Hematopoietic multipotent progenitor cell (in vitro differentiated cells): ENCODE data around the gene RAPGEF3. TPM values are rescaled to one million over a fixed set of nuclear protein-coding genes. Genes with fewer than 3 reads are reported as not detected.

Experiments used
- DNase-seq, 3 donors: peaks; one replicate each; pipeline ENCODE4 v3.0.0-alpha.2; 2011 to 2015; ENCODE audit warnings: low read depth in 2 of 3, low spot score in 2 of 3
- total RNA-seq: library from RNA; depleted of rRNA; stranded (reverse); fragments of >200 nt; gene quantifications from one replicate; pipeline ENCODE4 v1.2.3, GENCODE V29; 2012

RAPGEF3 gene
- total RNA-seq, 1 donor, result 15.6 TPM

DNA sequence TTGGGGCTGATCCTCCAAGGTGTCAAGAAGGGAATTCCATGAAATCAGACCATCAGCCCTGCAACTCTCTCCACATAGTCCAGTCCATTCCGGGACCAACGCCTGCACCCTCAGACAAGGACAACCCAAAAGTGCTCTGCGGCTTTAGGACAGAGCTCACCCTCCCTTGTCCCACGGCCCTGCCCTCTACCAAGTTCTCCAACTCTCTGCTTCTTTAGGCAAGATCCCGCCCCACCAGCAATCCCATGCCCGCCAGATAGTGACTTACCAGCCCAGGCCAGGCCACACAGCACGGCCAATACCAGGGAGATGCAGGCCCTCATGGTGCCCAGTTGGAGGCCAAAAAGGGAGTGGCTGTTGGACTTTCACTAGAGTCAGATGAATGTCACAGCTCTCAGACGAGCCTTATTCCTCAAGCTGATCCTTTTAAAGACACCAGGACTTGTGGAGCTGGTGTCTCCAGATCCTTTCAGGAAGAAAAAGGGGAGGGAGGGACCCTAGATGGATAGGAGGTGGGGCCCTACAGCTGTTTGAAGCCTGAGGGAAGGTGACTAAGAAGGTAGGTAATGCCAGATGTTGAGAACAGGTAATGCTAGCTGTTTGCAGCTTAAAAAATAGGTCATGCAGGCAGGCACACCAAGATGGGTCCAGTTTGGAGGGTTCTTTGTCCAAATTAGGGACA, 33.4 kb downstream of the RAPGEF3 start, which contains the start of gene ENDOU:
ENDOU (minus strand) TSS at position 400 of the 682 bp plus-strand sequence; CDS start at position 323, 77 bp downstream.
- DNase-seq, result no peak

DNA sequence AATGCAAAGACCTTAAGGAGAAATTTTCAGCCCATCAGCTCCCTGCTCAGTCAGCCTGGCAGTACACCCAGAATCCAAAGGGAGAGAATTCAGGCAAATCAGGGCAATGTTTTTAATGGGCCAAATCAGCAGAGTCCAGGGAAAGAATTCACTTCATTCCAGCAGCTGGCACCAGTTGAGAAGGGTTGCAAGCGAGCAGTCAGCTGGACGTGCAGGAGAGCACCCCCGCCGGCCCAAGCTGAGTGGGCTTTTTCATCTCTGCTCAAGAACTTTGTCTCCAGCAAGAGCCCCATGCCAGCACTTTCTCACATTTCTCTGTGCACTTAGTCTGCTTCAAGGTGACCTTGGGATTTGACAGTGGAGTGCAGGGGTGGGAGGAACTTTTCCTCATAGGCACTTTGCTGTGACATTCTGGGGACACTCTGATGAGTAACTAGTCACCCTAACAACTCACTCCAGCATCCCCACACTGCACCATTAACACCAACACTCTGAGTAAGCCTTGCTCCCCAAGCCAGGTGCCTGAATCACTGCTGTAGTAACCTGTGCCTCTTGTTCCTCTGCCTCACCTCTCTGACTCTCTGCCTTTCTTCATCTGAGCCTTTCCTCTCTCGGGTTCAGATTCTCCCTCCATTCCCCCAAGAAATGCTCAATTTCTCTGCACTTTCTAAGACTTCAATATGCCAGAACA, 35.6 kb downstream of the RAPGEF3 start:
- DNase-seq, result no peak

DNA sequence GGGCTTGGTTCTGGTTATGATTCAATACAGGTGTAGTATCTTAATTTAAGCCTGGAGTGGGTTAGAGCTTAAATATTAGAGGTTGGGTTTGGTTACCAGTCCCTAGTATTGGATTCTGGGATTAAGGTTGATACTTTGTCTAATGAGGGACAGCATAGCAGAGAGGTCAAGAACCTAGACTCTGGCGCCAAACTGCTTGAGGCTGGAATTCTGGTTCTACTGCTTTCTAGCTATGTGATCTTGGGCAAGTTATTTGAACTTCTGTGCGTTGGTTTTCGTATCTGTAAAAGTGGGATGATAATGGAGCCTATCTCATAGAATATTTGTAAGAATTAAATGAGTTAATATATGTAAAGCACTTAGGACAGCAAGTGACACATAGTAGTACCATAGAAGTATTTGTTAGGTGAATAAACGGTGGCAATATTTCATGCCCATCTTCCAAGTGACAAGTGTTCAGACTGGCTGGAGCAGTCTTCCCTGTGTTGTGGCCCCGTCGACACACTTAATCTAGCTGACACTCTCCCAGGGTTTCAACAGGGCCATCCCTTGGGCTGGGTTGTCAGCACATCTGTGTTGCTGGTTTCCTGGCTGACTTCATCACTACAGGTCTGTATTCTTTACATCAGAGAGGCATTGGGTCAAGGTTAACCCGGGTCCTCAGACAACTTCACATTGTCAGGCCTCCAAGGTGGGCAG, 36.4 kb downstream of the RAPGEF3 start:
- no peak for DNase-seq

DNA sequence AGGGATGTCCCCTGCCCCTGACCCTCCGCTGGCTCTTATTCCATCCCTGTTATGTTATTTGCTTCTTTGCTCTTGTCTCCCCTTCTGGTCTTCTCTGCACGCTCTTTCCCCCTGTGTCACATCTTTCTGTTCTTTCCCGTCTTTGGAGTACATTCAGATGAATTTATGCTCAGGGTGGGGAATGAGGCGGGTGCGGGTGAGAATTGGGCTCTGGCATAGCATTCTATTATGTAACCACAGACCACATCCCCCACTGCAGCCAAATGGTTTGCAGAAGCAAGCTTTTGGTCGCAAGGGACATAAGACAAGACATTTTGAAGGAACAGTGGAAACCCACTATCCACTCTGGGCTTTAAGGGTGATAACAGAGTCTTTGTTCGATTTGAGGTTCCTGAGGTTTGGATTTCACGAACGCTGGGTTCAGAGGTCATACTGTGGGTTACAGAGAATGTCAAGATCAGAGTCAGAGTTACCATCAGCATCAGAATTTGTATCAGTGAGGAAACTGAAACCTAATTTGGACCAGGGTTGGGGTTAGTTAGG, 37.2 kb downstream of the RAPGEF3 start:
- peak in 1 of 3 donors; percentile 76 for DNase-seq

DNA sequence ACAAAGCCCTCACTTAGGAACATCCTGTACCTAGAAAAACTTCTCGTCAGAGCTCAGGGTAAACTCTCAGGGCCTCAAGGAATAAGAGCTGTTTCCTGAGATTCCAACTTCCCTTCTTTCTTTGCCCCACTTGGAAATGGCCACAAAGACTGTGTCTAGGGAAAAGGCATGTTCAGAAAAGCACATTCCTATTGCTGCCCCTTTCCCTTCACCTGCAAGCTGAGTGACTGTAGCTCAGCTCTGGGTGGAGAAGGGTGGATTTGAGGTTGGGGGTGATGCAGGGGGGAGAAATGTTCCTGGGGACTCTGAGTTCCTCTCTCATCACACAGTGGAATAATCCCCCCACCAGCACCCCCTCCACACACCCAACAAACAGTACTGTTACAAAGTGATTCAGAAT, 40.1 kb downstream of the RAPGEF3 start:
- no peak for DNase-seq

DNA sequence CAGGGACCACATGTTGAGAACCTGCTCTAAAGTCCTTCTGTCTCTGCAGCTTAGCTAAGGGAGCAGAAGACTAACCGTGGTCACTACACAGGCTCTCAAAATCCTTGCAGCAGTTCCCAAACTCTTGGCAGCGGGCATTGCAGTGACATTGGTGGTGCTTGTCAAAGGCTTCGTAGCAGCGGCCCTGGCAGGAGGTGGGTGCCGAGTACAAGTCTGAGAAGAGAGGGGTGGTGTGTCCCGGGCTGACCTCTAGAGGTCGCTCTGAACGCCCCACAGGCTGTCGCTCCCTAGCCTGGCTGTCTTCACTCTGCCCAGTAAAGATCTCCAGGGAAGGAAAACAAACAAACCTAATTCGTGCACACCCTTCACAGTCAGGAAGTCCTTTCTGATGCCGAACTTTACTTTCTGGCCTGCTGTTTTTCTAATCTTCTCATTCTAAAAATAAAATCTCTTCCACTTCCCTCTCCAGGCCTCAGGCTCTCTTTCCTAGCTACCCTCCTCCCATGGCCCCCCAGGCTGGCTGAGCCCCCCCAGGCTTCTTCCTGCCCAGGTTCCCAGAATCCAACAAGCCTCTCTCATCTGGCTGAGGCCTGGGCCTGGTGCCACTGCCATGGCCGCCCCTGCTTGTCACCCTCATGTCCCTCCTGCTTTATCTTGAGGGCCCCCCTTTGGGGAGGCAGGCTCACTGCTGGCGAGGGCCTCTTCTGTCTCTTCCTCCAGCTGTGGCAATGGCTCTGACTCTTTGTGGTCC, 41.1 kb downstream of the RAPGEF3 start:
- peak in 2 of 3 donors; percentile 88 to 91 for DNase-seq

DNA sequence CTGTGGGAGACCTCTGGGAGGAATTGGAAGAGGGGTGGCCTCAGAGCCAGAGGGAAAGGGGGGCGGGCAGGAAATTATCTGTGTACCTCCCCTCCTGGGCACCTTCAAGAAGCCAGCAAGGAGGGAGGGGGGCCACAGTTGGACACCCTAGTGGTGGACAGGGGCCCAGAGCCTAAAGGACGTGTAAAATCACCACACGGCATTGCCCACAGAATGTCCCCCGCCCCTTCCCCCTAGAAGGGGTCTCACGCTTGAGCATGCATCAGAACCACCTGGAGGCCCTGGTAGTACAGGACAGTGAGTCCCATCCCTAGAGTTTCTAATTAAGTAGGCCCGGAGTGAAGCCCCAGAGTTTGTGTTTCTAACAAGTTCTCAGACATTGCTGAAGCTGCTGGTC, 41.6 kb downstream of the RAPGEF3 start:
- DNase-seq, result no peak

DNA sequence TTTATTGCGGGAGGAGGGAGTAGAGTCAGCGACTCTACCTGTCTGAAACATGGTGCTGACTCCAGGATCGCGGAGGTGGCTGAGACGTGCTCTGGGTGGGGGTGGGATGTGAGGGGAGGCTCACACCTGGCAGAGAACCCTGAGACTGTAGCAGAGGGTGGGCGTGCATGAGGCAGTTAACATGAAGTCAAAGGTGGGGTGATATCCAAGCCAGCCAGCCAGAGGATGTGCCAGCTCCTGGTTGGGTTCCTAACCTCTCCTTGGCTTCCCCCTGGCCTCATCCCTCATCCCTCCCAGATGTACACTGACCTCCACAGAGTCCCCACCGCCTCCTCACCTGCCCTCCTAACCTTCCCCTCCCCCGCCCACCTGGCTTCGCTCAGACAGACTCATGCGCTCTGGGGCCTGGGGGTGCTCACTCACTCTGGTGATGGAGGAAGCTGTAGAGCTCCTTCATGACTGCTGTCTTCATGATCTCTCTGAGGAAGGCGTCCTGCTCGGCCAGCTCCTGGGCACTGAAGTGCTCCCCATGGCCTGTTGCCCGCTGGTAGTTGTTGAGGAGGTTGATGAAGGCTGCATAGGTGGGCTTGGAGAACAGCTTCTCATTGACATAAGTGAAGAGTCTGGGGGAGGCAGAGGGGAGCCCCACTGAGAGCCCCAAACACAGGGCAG, 42.7 kb downstream of the RAPGEF3 start:
- DNase-seq, result no peak

DNA sequence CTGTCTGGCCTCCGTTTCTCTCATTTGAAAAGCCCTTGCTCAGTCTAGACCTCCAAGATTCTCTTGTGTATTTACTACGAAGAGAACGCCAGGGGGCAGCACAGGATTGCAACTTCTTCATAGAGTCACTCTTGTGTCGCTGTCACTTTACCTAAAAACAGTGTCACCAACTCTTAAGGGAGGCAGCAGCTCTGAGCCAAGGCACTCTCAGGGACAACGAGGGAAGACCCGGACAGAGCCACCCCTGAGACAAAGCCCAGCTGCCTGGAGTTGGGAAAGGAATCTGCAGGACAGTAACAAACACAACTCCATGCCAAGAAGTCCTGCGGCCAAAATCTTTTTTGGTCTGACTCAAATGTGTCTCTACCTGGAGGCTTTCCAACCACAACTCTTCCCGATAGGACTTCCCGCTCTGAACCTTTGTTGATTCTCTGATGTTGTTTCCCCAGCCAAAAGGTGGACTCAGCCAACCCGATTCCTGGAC, 43.2 kb downstream of the RAPGEF3 start:
- peak; percentile 63 to 93 (median 80) for DNase-seq

DNA sequence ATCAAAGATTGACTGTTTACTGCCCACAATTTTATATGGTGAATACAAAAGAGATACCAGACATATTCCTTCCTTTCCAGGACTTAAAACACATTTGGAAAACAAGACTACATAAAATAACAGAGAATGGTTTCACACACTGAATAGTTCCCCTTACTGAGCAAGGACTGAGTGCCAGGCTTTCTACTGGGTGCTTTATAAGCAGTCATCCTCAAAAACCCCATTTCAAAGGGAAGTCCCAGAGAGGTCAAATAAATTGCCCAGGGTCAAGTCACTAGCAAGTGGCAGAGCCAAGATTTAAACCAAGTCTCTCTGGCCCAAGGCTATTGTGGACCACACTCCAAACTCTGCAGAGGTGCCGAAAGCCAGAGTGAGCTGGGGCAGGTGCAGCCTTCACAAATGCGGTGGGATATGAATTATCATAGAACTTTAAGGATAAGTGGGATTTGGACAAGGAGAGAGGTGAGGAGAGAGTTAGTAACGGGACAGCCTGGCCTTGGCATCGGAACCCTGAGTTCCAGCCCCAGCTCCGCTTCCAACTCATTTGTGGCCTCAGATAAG, 43.8 kb downstream of the RAPGEF3 start:
- DNase-seq, result no peak

DNA sequence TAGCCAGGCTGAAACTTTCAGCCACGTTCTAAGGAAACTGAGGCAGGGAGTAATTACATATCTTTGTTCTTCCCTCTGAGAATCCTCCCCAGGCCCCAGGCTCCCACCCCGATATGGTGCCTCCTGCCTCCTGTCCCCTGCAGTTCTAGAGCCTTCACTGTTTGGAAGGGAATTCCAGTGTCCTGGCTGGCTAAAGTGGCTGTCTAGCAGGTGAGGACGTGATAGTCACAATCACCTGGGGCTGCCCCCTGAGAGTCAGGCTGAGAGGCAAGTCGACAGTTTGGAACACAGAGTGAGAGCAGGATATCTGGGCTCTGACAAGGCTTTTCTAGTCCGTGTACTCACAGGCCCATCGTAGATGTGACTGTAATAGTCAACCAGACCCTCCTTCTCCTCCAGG, 46.5 kb downstream of the RAPGEF3 start:
- DNase-seq, result no peak

DNA sequence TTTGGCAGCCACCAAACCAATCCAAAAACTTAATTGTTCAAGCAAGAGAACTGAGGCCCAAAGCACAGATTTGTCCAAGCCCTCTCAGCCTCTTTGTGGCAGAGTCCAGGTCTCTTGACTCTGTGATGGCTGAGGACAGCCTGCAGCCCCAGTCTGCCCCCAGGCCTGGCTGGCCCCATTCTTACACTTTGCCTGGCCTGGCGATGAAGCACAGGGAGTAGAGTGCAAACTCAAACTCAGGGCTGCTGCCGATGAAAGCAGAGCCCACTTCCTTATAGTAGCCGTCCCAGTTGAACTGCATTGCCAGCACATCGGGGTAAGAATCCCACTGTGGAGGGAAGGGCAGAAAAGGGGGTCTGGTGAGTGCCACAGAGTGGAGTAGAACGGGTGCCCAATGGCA, 47.2 kb downstream of the RAPGEF3 start:
- no peak for DNase-seq

DNA sequence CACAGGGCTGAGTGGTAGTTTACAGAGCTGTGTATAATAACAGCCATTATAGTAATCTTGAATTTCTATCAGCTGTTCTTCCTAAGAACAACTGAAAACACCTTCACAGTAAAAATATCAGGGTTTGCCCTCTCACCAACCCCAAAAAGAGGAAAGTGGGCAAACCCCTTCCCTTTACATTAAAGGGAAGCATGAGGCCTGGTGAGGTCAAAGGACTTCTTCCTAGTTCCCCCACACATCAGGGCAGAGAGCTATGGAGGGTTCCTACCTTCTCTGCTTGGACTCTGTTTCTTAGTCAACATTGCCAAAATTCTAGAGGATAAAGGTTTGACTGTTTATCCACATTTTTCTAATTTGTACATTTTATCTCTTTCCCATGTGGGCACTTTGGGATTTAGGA, 48.4 kb downstream of the RAPGEF3 start:
- DNase-seq, result no peak

DNA sequence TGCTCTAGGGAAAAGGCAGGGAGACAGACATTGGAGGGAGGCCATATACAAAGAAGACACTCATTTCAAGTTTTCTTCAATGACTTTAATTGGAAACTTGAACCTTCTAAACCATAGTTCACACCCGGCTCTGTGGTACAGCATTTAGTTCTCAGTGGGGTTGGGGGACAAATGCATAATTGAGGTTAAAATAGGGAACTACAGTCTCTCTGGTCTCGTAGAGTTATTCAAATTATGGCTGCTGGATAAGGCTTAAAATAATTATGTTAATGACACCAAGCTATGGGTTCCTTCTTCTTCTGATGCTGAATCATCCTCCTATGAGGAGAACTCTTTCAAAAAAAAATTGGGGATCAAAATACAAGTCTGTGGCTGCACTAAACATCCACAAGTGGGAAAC, 49.0 kb downstream of the RAPGEF3 start:
- peak in 1 of 3 donors; percentile 42 for DNase-seq

DNA sequence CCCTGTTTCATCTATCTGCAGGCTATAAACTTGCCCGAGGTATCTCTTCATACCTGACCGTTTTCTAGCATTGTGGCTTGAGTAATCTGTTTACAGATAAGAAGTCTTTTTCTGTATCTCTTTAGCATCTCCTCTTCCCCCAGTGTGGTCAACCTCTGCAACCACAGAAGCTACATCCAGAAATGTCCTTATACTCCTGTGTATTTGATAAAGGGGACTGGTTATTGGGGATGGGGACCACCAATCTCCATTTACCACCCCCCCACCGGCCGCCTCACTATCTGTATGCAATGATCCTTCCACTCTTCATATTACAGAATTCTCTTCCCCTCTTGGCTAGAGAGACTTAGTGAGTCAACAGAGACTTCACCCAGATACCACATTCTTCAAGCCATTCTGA, 49.4 kb downstream of the RAPGEF3 start:
- no peak for DNase-seq

DNA sequence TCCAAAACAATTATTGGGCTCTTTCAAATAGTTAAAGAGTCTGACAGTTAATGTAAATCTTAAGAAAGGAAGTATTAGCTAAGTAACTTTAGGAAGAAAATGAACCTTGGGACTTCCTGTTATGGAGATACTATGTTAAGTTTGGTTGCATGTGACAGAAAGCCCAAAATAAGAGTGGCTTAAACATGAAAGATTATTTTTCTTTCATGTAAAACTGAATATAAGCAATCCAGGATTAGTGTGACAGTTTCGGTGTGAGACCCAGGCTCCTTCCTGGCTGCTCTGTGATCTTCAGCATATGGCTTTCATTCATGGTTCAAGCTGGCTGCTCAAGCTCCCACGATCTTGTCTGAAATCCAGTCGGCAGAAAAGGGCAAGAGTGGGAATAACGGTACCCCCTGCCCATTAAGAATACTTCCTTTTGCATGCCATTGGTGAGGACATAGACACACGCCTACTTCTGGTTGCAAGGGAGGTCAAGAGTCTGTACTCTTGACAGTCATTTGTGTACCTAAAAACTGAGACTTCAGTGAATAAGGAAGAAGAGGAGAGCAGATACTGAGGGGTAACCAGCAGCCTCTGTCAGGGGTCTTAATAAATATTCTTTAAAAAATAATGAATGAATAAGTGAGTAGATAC, 50.7 kb downstream of the RAPGEF3 start:
- no peak for DNase-seq

DNA sequence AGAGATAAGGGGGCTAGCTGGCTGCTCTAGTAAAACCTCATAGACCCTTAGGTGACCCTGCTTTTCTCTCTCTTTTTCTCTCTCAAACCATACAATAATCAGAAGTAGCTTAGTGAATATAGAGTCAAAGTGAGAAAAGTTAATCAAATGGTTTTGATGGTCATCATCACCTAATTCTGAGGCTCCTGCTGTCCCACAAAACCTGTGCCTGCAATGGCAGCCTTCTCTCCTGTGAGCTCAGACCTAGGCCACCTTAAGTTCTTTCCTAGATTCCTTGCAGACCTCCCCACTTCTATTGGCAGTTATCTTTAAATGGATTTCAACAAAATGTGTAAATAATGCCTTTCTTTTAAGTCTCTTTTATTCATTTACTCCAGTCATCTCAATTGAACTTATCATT, 51.3 kb downstream of the RAPGEF3 start:
- no peak for DNase-seq

DNA sequence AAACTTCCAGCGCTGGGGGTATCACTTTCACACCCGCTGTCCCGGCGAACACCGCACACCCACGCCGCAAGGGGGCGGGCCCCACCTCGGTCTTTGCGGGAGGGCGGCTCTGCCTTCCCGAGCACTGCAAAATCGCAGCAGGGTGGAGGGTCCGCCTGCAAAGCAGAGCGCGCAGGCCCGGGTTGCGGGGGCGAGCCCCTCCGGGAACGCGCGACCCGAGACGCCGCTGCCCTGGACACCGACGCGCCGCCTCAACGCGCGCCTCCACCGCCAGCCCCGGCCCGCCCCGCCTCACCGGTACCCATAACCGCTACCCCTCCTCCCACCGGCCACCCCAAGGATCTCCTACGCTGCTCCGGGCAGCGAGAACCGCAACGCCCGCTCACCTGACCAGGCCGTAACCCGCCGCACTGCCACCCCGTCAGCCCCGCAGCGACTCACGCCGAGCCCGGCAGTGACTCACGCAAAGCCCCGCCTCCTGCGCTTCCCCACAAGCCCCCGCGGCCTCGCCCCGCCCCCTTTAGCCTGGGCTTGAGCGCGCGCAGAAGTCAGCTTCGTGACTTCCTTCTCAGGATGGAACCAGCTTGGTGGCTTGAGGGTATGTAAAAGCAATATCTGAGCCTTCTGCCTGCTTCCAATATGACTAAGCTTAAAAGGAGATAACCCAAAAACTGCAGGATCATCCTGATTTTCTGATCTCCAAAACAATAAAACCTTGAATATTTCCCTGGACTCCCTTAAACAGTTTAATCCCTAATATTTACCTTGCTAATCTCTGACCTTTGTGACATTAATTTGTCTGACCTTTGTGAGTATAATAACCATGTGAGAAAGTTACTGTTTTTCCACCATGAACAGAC, 52.9 kb downstream of the RAPGEF3 start, which contains the start of gene RPAP3:
RPAP3 (minus strand) TSS at position 465 of the 860 bp plus-strand sequence. CDS start 3,190 bp downstream, outside the sequence.
- DNase-seq, result peak; percentile 85 to 97 (median 96)
